Prostate gland (tissue), 2 donors: ENCODE data around the gene NDST1. TPM values are rescaled to one million over a fixed set of nuclear protein-coding genes. Genes with fewer than 3 reads are reported as not detected.
A peak's percentile ranks its signal among the peaks of the same experiment; 100 is the strongest.

ENCODE experiments used
- DNase-seq: peaks from one replicate; pipeline ENCODE4 v3.0.0-alpha.2; 2019; ENCODE audit warnings: low spot score
- H3K27ac ChIP-seq, 2 donors: fragments of 200-600 bp; sonication (generic); 2 replicates each; pipeline ENCODE4 v1.5.1; 2017 to 2019
- H3K27me3 ChIP-seq: fragments of 200-600 bp; sonication (generic); replicated peaks from 2 replicates; pipeline ENCODE4 v1.5.1; 2019; ENCODE audit not compliant: insufficient read depth
- H3K36me3 ChIP-seq, 2 donors: fragments of 200-600 bp; sonication (generic); 1 replicate in 1 of 2; 2 replicates in 1 of 2; pipeline versions ENCODE4 v1.5.1 to v1.8.1; 2017 to 2019
- H3K4me1 ChIP-seq: fragments of 200-600 bp; sonication (generic); replicated peaks from 2 replicates; pipeline ENCODE4 v1.5.1; 2019
- H3K4me3 ChIP-seq, 2 donors: fragments of 200-600 bp; sonication (generic); 2 replicates each; pipeline ENCODE4 v1.5.1; 2017 to 2019
- H3K9me3 ChIP-seq: fragments of 200-600 bp; sonication (generic); 2 replicates; pipeline ENCODE4 v1.5.1; 2017
- POLR2A ChIP-seq: fragments of 450-650 bp; IDR thresholded peaks from one replicate; pipeline ENCODE4 v1.6.1; 2016; ENCODE audit warnings: antibody characterized with exemption, mild to moderate bottlenecking
- POLR2AphosphoS5 ChIP-seq: sonication (generic); formaldehyde crosslinking; IDR thresholded peaks from one replicate; pipeline ENCODE4 v1.6.1; 2017; ENCODE audit warnings: antibody characterized with exemption
- WGBS: methylation state at CpG from one replicate; pipeline ENCODE4 v1.1.5; 2018; 5-methylcytosine and 5-hydroxymethylcytosine counted together
- intact Hi-C: fragments of 100-400 bp; cut with DNase I; formaldehyde crosslinking; loops from one replicate; pipeline ENCODE4 v1.14.2; 2022
- total RNA-seq, 2 donors: library from RNA; depleted of rRNA; stranded (reverse); fragments of >200 nt; gene quantifications; one replicate each; pipeline ENCODE4 v1.1.0, GENCODE V29; 2016
- TF ChIP-seq, protein P1 (sequence below), 4 experiments: fragments of 200-600 bp in 2 of 4; fragments of 450-650 bp in 2 of 4; sonication (generic) in 2 of 4; IDR thresholded peaks; 1 replicate in 3 of 4; 2 replicates in 1 of 4; pipeline ENCODE4 v1.5.1; 2016 to 2019; ENCODE audit warnings: antibody characterized with exemption in 4 of 4, mild to moderate bottlenecking in 2 of 4, moderate library complexity in 2 of 4

Gene NDST1
- total RNA-seq, 2 donors from 2014 or later = 65.8 to 175 TPM

- TF ChIP-seq, protein P1, sequence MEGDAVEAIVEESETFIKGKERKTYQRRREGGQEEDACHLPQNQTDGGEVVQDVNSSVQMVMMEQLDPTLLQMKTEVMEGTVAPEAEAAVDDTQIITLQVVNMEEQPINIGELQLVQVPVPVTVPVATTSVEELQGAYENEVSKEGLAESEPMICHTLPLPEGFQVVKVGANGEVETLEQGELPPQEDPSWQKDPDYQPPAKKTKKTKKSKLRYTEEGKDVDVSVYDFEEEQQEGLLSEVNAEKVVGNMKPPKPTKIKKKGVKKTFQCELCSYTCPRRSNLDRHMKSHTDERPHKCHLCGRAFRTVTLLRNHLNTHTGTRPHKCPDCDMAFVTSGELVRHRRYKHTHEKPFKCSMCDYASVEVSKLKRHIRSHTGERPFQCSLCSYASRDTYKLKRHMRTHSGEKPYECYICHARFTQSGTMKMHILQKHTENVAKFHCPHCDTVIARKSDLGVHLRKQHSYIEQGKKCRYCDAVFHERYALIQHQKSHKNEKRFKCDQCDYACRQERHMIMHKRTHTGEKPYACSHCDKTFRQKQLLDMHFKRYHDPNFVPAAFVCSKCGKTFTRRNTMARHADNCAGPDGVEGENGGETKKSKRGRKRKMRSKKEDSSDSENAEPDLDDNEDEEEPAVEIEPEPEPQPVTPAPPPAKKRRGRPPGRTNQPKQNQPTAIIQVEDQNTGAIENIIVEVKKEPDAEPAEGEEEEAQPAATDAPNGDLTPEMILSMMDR (IDR thresholded peaks at IDR 0.05) = no peak
- TF ChIP-seq POLR2A (no peak), POLR2AphosphoS5 (no peak)
- no peak overlapping the region for H3K27ac ChIP-seq
- intact Hi-C loops = no loop called here
- H3K36me3 ChIP-seq = no peaks in the 10 kb centered on the region
- H3K4me1 ChIP-seq = peaks cover 46% of the 10 kb centered on the region
- no peak for DNase-seq
- 88% methylated on average over 3 of the region's 3 CpGs for WGBS
- no peaks in the 10 kb centered on the region for H3K27me3 ChIP-seq
- no peaks in the 10 kb centered on the region for H3K9me3 ChIP-seq
- no peak overlapping the region for H3K4me3 ChIP-seq
Observed at GRCh38 chr5:150502847-150503246, 5.1 kb upstream of the NDST1 start.

DNA sequence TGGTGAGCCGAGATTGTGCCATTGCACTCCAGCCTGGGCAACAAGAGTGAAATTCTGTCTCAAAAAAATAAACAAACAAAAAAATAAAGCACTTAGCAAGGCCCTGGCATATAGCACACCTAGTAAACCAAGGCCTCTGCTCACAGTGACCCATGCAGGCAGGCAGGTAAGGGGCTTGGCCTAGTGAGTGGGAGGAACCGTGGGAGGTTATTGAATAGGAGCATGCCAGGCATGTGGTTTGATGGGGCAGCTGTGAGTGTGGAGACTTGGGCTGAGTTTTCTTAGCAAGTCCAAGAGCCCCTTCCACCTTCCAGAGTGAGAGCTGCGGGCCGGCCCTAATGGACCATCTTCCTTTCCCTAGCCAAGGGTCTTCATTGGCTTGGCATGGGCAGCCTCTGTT lies 4.5 kb upstream of the NDST1 start:
- Histone ChIP-seq H3K36me3 (no peaks in the 10 kb centered on the region), H3K27ac (peak overlapping the region in 1 of 2 donors; percentile 22), H3K4me1 (peaks cover 44% of the 10 kb centered on the region), H3K27me3 (no peaks in the 10 kb centered on the region), H3K9me3 (no peaks in the 10 kb centered on the region), H3K4me3 (no peak overlapping the region)
- DNase-seq = no peak
- TF ChIP-seq, protein P1 (IDR thresholded peaks at IDR 0.05) = no peak
- TF ChIP-seq POLR2A = no peak
- TF ChIP-seq POLR2AphosphoS5 = no peak
- intact Hi-C loops = no loop called here
- 87% methylated on average over 4 of the region's 4 CpGs for WGBS

DNA sequence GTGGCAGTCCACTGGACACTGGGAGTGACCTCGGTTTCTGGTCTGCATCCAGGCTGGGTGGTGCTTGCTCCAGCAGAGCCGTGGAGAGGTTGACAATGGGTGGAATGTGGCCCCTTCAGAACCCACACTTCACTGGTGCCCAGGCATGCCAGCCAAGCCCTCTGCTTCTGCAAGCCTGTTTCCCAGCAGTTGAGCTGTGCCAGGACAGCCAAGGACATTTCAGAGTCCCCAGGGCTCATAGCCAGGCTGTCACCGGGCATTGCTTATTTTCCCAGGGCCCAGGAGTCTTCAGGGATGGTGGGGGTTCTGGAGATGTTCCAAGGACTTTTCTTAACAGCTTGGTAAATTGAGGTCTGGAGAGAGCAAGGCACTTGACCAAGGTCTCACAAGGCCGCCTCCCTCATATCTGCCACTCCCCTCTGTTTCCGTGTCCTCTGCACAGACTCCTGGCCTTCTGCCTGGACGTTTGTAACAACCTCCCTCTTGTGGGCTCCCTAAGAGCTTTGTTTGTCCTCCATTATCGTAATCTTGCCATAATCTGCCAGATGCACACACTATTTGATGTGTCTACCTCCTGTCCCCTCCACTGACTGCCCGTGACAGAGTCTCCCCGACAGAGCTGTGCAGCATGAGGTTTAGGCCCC lies 3.8 kb upstream of the NDST1 start:
- H3K36me3 ChIP-seq = no peaks in the 10 kb centered on the region
- H3K27ac ChIP-seq = peak overlapping the region; percentile 20 to 22
- intact Hi-C loops = no loop called here
- no peak for TF ChIP-seq POLR2AphosphoS5
- TF ChIP-seq POLR2A = no peak
- TF ChIP-seq, protein P1 (IDR thresholded peaks at IDR 0.05) = no peak
- H3K9me3 ChIP-seq = no peaks in the 10 kb centered on the region
- no peak overlapping the region for H3K4me3 ChIP-seq
- 21% methylated on average over 9 of the region's 9 CpGs for WGBS
- peak; percentile 21 for DNase-seq
- H3K27me3 ChIP-seq = no peaks in the 10 kb centered on the region
- peaks cover 39% of the 10 kb centered on the region for H3K4me1 ChIP-seq

GRCh38 chr5:150505041-150505511 lies 2.9 kb upstream of the NDST1 start:
- Histone ChIP-seq H3K9me3 (no peaks in the 10 kb centered on the region), H3K4me1 (peaks cover 37% of the 10 kb centered on the region), H3K27me3 (no peaks in the 10 kb centered on the region), H3K4me3 (no peak overlapping the region), H3K36me3 (no peaks in the 10 kb centered on the region), H3K27ac (no peak overlapping the region)
- TF ChIP-seq POLR2A (no peak), POLR2AphosphoS5 (no peak)
- TF ChIP-seq, protein P1 (IDR thresholded peaks at IDR 0.05) = no peak
- WGBS = 70% methylated on average over 8 of the region's 8 CpGs
- no peak for DNase-seq
- intact Hi-C loops = no loop called here

- H3K4me1 ChIP-seq = peaks cover 42% of the 10 kb centered on the region
- whole genome bisulfite sequencing = 93% methylated on average over 8 of the region's 8 CpGs
- no peak for DNase-seq
Observed at GRCh38 chr5:150505816-150506215, 2.1 kb upstream of the NDST1 start.

More at GRCh38 chr5:150505816-150506215, 2.1 kb upstream of the NDST1 start:
- H3K9me3 ChIP-seq = no peaks in the 10 kb centered on the region
- H3K27ac ChIP-seq = peak overlapping the region in 1 of 2 donors; percentile 67
- H3K4me3 ChIP-seq = no peak overlapping the region
- no peaks in the 10 kb centered on the region for H3K36me3 ChIP-seq
- intact Hi-C loops = no loop called here
- TF ChIP-seq, protein P1 (IDR thresholded peaks at IDR 0.05) = no peak
- TF ChIP-seq POLR2AphosphoS5 (no peak), POLR2A (no peak)
- no peaks in the 10 kb centered on the region for H3K27me3 ChIP-seq
